Left forelimb (tissue), 1 donor: ENCODE measurements around the gene GPR33.
"Not testable (repeated sequence)": the region's sequence is repeated elsewhere in the genome, so short reads cannot be mapped to it uniquely, and the experiment has no call there.

Source experiments
- DNase-seq: peaks from one replicate; pipeline ENCODE4 v3.0.0-alpha.2; 2018; ENCODE audit warnings: low spot score

Gene GPR33

GRCh38 chr14:31487886-31488285 lies at the start of gene GPR33:
GPR33 (minus strand) TSS chr14:31488039; CDS start chr14:31483965, 4,074 bp downstream.
- DNase-seq: no peak

GRCh38 chr14:31536201-31536960 lies 48.5 kb upstream of the GPR33 start:
- DNase-seq: no peak

GRCh38 chr14:31530136-31530535 lies 42.3 kb upstream of the GPR33 start:
- DNase-seq: no peak

DNA sequence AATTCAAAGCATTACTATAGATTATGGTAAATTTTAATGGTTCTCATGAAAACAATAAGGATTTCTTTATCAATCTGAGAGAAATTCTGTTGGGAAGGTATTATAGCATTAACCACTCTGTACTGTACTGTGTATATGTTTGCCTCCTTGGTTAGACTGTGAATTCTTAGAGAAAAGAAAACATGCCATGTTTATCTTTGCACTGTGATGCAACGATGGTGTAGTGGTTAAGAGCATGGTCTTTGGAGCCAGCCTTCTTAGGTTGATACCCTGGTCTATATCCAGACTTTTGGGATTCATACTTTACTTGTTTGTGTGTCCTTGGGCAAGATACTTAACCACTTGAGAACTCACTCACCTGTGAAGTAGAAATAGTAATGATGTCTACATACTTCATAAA lies 41.2 kb upstream of the GPR33 start:
- DNase-seq: no peak

DNA sequence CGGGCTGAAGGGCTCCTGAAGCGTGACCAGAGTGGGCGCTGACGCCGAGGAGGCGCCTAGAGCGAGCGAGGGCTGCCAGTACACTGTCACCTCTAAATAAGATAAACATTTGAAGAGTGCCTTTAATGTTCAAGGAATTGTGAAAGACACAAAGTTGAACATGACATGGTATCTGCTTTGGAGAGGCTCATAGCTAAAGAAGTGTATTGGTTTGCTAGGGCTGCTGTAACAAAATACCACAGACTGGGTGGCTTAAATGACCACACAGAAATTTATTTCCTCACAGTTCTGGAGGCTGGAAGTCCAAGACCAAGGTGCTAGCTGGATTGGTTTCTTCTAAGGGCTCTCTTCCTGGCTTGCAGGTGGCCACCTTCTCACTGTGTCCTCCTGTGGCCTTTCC lies 39.7 kb upstream of the GPR33 start:
- DNase-seq: no peak

- no peak for DNase-seq
Observed at GRCh38 chr14:31527087-31527486, 39.2 kb upstream of the GPR33 start.

- no peak for DNase-seq
Observed at GRCh38 chr14:31510855-31511254, 23.0 kb upstream of the GPR33 start.

- DNase-seq: no peak
Observed at GRCh38 chr14:31510222-31510621, 22.4 kb upstream of the GPR33 start.

DNA sequence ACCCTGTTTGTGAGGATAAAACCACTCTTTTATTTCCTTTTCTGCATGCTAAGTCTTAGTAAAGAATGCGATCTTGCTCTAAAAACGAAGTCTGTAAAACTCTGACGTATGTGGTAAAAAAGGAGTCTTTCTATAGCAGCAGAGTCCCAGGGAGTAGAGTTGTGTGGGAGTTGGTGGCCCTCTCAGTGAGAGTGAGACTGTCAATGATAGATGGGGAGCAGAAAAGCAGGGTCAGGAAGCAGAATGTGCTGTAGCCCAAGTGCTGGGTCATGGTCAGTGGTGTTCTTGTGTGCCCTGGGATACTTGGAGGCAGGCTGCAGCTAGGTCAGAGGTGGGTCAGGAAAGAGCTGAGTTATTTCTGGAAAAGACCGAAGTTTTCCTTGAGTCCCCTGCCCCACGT lies 20.3 kb upstream of the GPR33 start:
- no peak for DNase-seq

- DNase-seq: no peak
Observed at GRCh38 chr14:31505411-31505810, 17.6 kb upstream of the GPR33 start.

DNA sequence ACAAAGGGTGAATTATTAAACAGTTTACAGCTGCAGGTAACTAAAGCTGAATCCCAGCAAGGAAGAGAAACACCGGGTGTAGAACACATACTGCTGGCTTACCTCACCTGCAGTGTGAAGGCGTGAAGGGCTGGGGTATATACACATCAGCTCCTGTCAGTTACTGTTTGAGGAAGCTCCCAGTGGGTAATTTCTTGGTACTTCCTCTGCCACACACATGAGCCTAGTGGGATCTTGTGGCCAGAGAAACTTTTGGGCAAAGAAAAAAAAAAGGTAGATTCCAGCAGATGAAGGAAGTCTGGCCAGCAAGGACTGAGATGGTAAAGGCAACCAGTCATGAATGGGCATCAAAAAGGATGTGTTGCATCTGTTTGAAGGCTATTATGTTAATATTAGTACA lies 14.0 kb upstream of the GPR33 start:
- DNase-seq: no peak

- no peak for DNase-seq
Observed at GRCh38 chr14:31492759-31493498, 5.1 kb upstream of the GPR33 start.

- no peak for DNase-seq
Observed at GRCh38 chr14:31489691-31490090, 1.9 kb upstream of the GPR33 start.

- no peak for DNase-seq
Observed at GRCh38 chr14:31486764-31487163, 1.1 kb downstream of the GPR33 start.

- DNase-seq: no peak
Observed at GRCh38 chr14:31484754-31485153, 3.1 kb downstream of the GPR33 start.

DNA sequence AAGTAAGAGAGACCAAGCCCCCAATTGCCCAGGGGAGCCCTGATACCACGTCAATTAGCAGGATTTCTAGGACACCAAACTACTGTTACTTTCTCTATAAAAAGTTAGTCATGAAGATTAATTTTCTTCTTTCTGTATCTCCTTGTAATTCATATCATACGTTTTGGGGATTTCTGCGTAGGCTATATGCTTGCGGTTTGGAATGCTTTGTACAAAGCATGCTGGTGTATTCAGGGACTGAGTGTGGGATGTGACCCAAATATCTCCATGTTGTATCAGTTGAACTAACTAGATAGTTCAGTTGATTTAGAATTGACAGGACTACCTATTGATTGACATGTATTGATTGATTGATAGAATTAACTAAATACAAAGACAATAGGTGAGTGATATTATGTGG lies 7.7 kb downstream of the GPR33 start:
- DNase-seq: no peak

DNA sequence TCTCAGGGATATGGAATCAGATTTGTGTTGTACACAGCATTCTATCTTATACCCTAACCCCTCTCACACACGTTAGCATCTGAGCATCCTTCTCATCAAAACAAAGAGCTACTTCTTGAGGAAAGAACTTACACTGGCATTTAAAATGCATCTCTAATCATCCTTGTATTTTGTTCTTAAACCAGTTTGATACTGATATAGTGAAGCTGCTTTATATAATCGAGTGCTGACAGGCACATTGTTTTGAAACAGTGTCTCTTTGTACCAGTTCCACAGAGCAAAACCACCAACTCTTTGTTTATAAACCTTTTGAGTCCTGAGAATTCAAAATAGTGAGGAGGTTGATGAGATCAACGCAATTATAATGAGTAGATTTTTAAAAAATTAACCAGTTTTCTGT lies 8.8 kb downstream of the GPR33 start:
- no peak for DNase-seq

DNA sequence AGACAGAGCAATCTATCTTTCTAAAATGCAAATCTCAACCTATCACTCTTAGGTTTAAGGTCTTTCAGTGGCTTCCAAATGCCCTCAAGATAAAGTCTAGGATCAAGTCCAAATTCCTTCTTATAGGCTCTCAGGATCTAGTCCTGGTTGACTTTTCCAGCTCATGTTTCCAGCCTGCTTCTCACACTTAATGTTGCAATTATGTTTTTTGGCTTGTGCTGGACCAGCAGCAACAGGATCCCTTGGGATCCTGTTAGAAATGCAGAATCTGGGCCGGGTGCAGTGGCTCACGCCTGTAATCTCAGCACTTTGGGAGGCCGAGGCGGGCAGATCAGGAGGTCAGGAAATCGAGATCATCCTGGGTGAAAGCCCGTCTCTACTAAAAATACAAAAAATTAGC lies 10.6 kb downstream of the GPR33 start:
- DNase-seq: no peak

- DNase-seq: no peak
Observed at GRCh38 chr14:31476131-31476866, 11.5 kb downstream of the GPR33 start.

DNA sequence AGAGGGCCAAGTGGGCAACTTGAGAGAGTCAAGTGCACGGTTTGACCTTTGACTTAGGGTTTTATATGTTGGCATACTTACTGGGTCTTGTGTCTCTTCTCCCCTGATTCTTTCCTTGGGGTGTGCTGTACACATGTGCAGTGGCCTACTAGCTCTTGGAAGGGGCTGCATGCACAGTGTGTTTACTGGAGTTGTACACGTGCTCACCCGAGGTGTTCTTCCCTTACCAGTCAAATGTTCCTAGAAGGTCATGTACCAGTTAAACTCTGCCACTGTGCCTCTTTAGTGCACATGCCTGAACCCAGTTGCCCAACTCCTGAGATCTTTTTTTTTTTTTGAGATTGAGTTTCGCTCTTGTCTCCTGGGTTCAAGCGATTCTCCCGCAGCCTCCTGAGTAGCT lies 21.3 kb downstream of the GPR33 start:
- no peak for DNase-seq

GRCh38 chr14:31465111-31465510 lies 22.7 kb downstream of the GPR33 start:
- DNase-seq: no peak

DNA sequence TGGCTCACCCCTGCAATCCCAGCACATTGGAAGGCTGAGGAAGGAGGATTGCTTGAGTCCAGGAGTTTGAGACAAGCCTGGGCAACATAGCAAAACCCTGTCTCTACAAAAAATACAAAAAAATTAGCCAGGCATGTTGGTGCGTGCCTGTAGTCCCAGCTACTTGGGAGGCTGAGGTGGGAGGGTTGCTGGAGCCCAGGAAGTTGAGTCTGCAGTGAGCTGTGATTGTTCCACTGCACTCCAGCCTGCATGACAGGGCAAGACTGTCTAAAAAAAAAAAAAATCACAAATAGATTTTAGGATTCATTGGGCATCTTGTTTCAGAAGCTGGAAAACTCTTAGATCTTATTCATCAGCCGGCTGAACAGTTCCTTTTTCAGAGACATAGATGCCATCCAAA lies 25.4 kb downstream of the GPR33 start:
- not testable (repeated sequence) for DNase-seq

DNA sequence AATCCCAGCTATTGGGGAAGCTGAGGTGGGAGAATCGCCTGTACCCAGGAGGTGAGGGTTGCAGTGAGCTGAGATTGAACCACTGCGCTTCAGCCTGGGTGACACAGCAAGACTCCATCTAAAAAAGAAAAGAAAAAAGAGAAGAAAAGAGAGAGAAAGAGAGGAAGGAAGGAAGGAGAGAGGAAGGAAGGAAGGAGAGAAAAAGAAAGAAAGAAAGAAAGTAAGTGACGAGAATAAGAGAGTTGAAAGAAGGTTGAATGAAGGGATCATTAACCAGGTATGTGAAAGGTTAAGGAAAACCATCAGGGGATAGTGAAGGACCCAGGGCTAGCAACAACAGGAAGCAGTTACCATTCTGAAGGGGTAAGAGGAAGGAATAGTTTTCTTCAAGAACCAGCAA lies 26.3 kb downstream of the GPR33 start:
- DNase-seq: no peak
